Mesothelial cell of epicardium (in vitro differentiated cells): Measurements from ENCODE around the gene SLC6A8. TPM values are rescaled to one million over a fixed set of nuclear protein-coding genes. Genes with fewer than 3 reads are reported as not detected.
"Not testable (repeated sequence)": the region's sequence is repeated elsewhere in the genome, so short reads cannot be mapped to it uniquely, and the experiment has no call there.

Source experiments
- DNase-seq, 2 experiments: peaks; one replicate each; pipeline ENCODE4 v3.0.0; 2021; ENCODE audit warnings: low spot score in 2 of 2; ENCODE audit not compliant: unreplicated experiment in 2 of 2
- H3K27ac Mint-ChIP-seq: 2 replicates; pipeline ENCODE4 v1.8.0; 2021; ENCODE audit warnings: mixed read lengths
- H3K27me3 Mint-ChIP-seq: 2 replicates; pipeline ENCODE4 v1.8.0; 2021; ENCODE audit warnings: low read depth, mixed read lengths
- H3K36me3 Mint-ChIP-seq: 2 replicates; pipeline ENCODE4 v1.8.0; 2021; ENCODE audit warnings: mixed read lengths
- H3K4me1 Mint-ChIP-seq: 2 replicates; pipeline ENCODE4 v1.8.0; 2021; ENCODE audit warnings: mixed read lengths
- H3K4me3 Mint-ChIP-seq: 2 replicates; pipeline ENCODE4 v1.8.0; 2021; ENCODE audit warnings: mild to moderate bottlenecking, moderate library complexity, mixed read lengths
- H3K9me3 Mint-ChIP-seq: 2 replicates; pipeline ENCODE4 v1.8.0; 2021; ENCODE audit warnings: mixed read lengths
- total RNA-seq: library from RNA; stranded (reverse); gene quantifications from 3 replicates; pipeline ENCODE4 v1.2.1, GENCODE V29; 2021
- TF ChIP-seq, protein P1 (sequence below): fragments of 200-600 bp; sonication (generic); IDR thresholded peaks from one replicate; pipeline ENCODE4 v1.5.0; 2021; ENCODE audit warnings: antibody characterized with exemption; ENCODE audit not compliant: unreplicated experiment

SLC6A8 gene
- total RNA-seq, 1 donor from 2014 or later, result 65.6 TPM

GRCh38 chrX:153692611-153693156, 5.0 kb downstream of the SLC6A8 start:
- H3K4me3 Mint-ChIP-seq, result no peak overlapping the region
- peaks cover 5% of the 10 kb centered on the region for H3K9me3 Mint-ChIP-seq
- DNase-seq, result no peak
- H3K27ac Mint-ChIP-seq, result no peak overlapping the region
- TF ChIP-seq, protein P1, sequence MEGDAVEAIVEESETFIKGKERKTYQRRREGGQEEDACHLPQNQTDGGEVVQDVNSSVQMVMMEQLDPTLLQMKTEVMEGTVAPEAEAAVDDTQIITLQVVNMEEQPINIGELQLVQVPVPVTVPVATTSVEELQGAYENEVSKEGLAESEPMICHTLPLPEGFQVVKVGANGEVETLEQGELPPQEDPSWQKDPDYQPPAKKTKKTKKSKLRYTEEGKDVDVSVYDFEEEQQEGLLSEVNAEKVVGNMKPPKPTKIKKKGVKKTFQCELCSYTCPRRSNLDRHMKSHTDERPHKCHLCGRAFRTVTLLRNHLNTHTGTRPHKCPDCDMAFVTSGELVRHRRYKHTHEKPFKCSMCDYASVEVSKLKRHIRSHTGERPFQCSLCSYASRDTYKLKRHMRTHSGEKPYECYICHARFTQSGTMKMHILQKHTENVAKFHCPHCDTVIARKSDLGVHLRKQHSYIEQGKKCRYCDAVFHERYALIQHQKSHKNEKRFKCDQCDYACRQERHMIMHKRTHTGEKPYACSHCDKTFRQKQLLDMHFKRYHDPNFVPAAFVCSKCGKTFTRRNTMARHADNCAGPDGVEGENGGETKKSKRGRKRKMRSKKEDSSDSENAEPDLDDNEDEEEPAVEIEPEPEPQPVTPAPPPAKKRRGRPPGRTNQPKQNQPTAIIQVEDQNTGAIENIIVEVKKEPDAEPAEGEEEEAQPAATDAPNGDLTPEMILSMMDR, result no peak
- peaks cover 4% of the 10 kb centered on the region for H3K4me1 Mint-ChIP-seq
- H3K27me3 Mint-ChIP-seq, result no peaks in the 10 kb centered on the region
- peaks cover 6% of the 10 kb centered on the region for H3K36me3 Mint-ChIP-seq

- no peak overlapping the region for H3K4me3 Mint-ChIP-seq
Measured at GRCh38 chrX:153693216-153694086, 5.7 kb downstream of the SLC6A8 start.

DNA sequence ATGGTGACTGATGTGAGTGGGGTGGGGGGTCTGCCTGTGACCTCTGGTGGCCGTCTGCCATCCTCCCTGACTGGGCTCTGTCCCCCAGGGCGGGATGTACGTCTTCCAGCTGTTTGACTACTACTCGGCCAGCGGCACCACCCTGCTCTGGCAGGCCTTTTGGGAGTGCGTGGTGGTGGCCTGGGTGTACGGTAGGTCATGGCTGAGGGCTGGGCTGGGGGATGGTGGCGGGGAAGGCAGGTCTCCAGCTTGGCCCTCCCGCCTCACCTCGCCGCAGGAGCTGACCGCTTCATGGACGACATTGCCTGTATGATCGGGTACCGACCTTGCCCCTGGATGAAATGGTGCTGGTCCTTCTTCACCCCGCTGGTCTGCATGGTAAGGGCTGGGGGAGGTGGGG, 6.5 kb downstream of the SLC6A8 start:
- H3K4me3 Mint-ChIP-seq, H3K9me3 Mint-ChIP-seq, DNase-seq, H3K36me3 Mint-ChIP-seq, H3K27ac Mint-ChIP-seq, H3K4me1 Mint-ChIP-seq, H3K27me3 Mint-ChIP-seq: not testable (repeated sequence)

More at GRCh38 chrX:153693216-153694086, 5.7 kb downstream of the SLC6A8 start:
- Mint-ChIP-seq H3K36me3 (peaks cover 6% of the 10 kb centered on the region), H3K4me1 (peaks cover 4% of the 10 kb centered on the region), H3K9me3 (peaks cover 7% of the 10 kb centered on the region), H3K27me3 (no peaks in the 10 kb centered on the region), H3K27ac (no peak overlapping the region)
- TF ChIP-seq, protein P1, result no peak
- DNase-seq, result no peak

DNA sequence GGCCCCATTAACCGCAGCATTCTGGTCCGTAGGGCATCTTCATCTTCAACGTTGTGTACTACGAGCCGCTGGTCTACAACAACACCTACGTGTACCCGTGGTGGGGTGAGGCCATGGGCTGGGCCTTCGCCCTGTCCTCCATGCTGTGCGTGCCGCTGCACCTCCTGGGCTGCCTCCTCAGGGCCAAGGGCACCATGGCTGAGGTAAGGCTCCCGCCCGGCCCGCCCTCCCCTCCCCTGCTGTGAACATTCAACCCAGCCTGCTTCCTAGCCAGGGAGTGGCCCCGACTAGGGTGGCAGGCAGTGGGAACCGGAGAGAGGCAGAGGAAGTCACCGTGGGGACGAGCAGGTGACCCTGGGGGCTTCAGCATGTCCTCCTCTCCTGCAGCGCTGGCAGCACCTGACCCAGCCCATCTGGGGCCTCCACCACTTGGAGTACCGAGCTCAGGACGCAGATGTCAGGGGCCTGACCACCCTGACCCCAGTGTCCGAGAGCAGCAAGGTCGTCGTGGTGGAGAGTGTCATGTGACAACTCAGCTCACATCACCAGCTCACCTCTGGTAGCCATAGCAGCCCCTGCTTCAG, 7.1 kb downstream of the SLC6A8 start:
- H3K27ac Mint-ChIP-seq, result no peak overlapping the region
- H3K27me3 Mint-ChIP-seq, result no peaks in the 10 kb centered on the region
- no peak for DNase-seq
- peaks cover 7% of the 10 kb centered on the region for H3K9me3 Mint-ChIP-seq
- H3K36me3 Mint-ChIP-seq, result peaks cover 10% of the 10 kb centered on the region
- H3K4me3 Mint-ChIP-seq, result no peak overlapping the region
- peaks cover 4% of the 10 kb centered on the region for H3K4me1 Mint-ChIP-seq
- TF ChIP-seq, protein P1, result no peak

DNA sequence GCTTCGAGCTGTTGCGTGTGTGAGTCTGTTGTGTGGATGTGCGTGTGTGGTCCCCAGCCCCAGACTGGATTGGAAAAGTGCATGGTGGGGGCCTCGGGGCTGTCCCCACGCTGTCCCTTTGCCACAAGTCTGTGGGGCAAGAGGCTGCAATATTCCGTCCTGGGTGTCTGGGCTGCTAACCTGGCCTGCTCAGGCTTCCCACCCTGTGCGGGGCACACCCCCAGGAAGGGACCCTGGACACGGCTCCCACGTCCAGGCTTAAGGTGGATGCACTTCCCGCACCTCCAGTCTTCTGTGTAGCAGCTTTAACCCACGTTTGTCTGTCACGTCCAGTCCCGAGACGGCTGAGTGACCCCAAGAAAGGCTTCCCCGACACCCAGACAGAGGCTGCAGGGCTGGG, 8.4 kb downstream of the SLC6A8 start:
- H3K9me3 Mint-ChIP-seq, result peaks cover 7% of the 10 kb centered on the region
- H3K4me1 Mint-ChIP-seq, result peaks cover 2% of the 10 kb centered on the region

DNA sequence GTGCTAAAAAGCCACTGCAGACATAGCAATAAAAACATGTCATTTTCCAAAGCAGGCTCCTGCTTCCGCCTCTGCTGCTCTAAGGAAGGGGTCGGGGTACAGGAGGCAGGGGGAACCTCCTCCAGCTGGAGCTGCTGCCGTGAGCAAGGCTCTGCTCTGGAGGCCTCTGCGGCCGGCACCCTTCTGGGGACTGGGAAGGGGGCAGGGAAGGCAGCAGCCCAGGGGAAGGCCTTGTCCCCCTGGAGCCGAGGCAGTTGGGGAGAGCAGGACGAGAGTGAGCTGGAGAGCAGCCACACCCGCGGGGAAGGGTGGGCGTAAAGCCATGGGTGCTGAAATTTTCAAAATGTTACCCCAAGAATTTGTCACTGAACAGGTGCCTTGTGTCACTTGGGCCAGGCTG, 8.8 kb downstream of the SLC6A8 start:
- H3K27ac Mint-ChIP-seq, H3K4me3 Mint-ChIP-seq, H3K4me1 Mint-ChIP-seq, H3K27me3 Mint-ChIP-seq, DNase-seq, H3K9me3 Mint-ChIP-seq, H3K36me3 Mint-ChIP-seq: not testable (repeated sequence)

More for the DNA sequence above, 8.4 kb downstream of the SLC6A8 start:
- TF ChIP-seq, protein P1, result no peak
- Mint-ChIP-seq H3K36me3 (peaks cover 10% of the 10 kb centered on the region), H3K27ac (no peak overlapping the region), H3K4me3 (no peak overlapping the region), H3K27me3 (no peaks in the 10 kb centered on the region)
- DNase-seq, result no peak

- H3K9me3 Mint-ChIP-seq, H3K4me1 Mint-ChIP-seq, H3K27ac Mint-ChIP-seq, H3K4me3 Mint-ChIP-seq, H3K27me3 Mint-ChIP-seq, H3K36me3 Mint-ChIP-seq, DNase-seq: not testable (repeated sequence)
Measured at GRCh38 chrX:153696986-153697722, 9.4 kb downstream of the SLC6A8 start.
